Chondrocyte (in vitro differentiated cells): Measurements from ENCODE around the gene NDUFAF4. TPM values are rescaled to one million over a fixed set of nuclear protein-coding genes. Genes with fewer than 3 reads are reported as not detected.
A peak's percentile ranks its signal among the peaks of the same experiment; 100 is the strongest.

Experiments used
- DNase-seq: peaks from one replicate; pipeline ENCODE4 v3.0.0; 2021; ENCODE audit warnings: mixed read lengths, low spot score
- H3K27ac Mint-ChIP-seq: one replicate; pipeline ENCODE4 v1.8.0; 2021; ENCODE audit warnings: mild to moderate bottlenecking, moderate library complexity, mixed read lengths; ENCODE audit not compliant: unreplicated experiment
- H3K27me3 Mint-ChIP-seq: 2 replicates; pipeline ENCODE4 v1.8.0; 2021; ENCODE audit warnings: low read depth, mixed read lengths
- H3K36me3 Mint-ChIP-seq: 2 replicates; pipeline ENCODE4 v1.8.0; 2021; ENCODE audit warnings: low read depth, mixed read lengths
- H3K4me1 Mint-ChIP-seq: 2 replicates; pipeline ENCODE4 v1.8.0; 2021; ENCODE audit warnings: low read depth, mild to moderate bottlenecking, mixed read lengths
- H3K4me3 Mint-ChIP-seq: one replicate; pipeline ENCODE4 v1.8.0; 2021; ENCODE audit warnings: mild to moderate bottlenecking, moderate library complexity, mixed read lengths; ENCODE audit not compliant: unreplicated experiment
- H3K9me3 Mint-ChIP-seq: 2 replicates; pipeline ENCODE4 v1.8.0; 2021; ENCODE audit warnings: low read depth, mixed read lengths
- long read RNA-seq: library from polyadenylated mRNA; stranded (forward); transcript quantifications from one replicate; pipeline ENCODE4 v2.0.0, GENCODE V29; 2021
- total RNA-seq: library from RNA; stranded (reverse); gene quantifications from 3 replicates; pipeline ENCODE4 v1.2.1, GENCODE V29; 2021
- TF ChIP-seq, protein P1 (sequence below): fragments of 200-600 bp; sonication (generic); IDR thresholded peaks from 2 replicates; pipeline ENCODE4 v1.5.0; 2021; ENCODE audit warnings: antibody characterized with exemption, mild to moderate bottlenecking, moderate library complexity

NDUFAF4 gene
- 22.2 to 25.0 TPM (median 23.5 TPM) in 3 replicates for total RNA-seq
- long read RNA-seq, transcript NDUFAF4-201 (3 exons, 2,399 nt), result major isoform, 19 of 21 reads
- long read RNA-seq, partial matches to known transcripts, result 0 of 21 reads
- long read RNA-seq, other reads (novel, unspliced or antisense), result 2 of 21 reads

DNA sequence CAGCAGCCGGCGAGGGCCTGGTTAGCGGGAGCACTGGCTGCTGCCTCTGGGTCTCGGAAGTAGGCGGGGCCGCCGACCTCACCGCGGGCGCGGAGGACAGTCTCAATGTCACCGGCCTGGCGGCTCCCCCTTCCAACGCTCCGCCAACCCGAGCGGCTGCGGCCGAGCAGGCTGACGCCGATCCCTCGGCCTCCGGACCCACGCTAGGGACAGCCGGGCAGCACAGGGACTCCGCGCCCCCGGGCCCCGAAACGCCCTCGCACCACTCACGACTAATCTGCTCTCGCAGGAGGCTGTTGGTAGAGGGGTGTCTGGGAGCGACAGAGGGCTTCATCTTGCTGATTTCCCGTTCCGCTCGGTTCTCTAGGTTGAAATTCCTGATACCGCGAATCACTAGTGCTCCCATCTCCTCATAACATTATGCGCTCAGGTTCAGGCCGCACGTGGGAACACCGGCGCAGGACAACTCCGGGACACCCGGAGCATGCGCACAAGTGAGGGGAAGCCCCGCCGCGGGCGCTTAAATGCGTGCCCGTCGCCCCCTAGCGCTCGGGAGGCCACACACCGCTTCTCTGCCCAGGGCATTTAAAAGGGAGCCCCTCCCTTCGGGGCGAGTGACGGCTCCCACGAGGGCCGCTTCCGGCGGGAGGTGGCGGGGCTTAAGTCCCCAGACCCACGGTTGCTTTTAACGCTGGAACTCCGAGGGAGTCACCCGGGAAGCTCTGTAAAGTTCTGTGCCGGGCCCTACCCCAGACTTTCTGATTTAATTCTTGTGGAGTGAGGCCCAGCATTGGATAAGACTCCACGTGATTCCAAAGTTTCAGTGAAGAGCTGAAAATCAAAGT lies at the start of gene NDUFAF4:
Gene NDUFAF4 (minus strand): TSS at position 496 of the 845 bp plus-strand sequence. CDS start 90 bp downstream, at position 406.
- H3K4me3 Mint-ChIP-seq, result peak within 1 kb of the TSS; percentile 78
- H3K27ac Mint-ChIP-seq, result peak within 1 kb of the TSS; percentile 91
- TF ChIP-seq, protein P1, sequence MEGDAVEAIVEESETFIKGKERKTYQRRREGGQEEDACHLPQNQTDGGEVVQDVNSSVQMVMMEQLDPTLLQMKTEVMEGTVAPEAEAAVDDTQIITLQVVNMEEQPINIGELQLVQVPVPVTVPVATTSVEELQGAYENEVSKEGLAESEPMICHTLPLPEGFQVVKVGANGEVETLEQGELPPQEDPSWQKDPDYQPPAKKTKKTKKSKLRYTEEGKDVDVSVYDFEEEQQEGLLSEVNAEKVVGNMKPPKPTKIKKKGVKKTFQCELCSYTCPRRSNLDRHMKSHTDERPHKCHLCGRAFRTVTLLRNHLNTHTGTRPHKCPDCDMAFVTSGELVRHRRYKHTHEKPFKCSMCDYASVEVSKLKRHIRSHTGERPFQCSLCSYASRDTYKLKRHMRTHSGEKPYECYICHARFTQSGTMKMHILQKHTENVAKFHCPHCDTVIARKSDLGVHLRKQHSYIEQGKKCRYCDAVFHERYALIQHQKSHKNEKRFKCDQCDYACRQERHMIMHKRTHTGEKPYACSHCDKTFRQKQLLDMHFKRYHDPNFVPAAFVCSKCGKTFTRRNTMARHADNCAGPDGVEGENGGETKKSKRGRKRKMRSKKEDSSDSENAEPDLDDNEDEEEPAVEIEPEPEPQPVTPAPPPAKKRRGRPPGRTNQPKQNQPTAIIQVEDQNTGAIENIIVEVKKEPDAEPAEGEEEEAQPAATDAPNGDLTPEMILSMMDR, result peak; percentile 97
- DNase-seq, result peak; percentile 98
- peaks cover 6% of the 10 kb centered on the region for H3K36me3 Mint-ChIP-seq
- peaks cover 10% of the 10 kb centered on the region for H3K27me3 Mint-ChIP-seq
- peaks cover 24% of the 10 kb centered on the region for H3K4me1 Mint-ChIP-seq
- no peaks in the 10 kb centered on the region for H3K9me3 Mint-ChIP-seq

DNA sequence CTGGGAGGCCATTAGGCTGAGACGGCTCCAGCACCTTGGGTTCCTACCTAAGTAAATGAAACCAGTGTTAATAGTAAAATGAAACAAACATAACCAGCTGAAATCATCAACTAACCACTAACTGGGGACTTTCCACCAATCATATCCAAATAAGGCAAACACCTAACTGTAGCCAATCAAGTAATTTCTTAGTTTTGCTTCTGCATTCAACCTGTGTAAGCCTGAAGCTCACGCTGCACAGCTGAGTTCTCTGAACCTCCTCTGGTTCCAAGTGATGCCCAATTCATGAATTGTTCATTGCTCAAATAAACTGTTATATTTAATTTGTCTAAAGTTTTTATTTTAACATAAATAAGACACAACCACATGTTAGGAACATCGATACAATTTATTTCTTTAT lies 49.4 kb upstream of the NDUFAF4 start:
- Mint-ChIP-seq H3K9me3 (no peaks in the 10 kb centered on the region), H3K4me1 (no peaks in the 10 kb centered on the region), H3K27ac (no peak overlapping the region), H3K36me3 (no peaks in the 10 kb centered on the region), H3K4me3 (no peak overlapping the region), H3K27me3 (peaks cover 35% of the 10 kb centered on the region)
- TF ChIP-seq, protein P1, result no peak
- DNase-seq, result no peak

DNA sequence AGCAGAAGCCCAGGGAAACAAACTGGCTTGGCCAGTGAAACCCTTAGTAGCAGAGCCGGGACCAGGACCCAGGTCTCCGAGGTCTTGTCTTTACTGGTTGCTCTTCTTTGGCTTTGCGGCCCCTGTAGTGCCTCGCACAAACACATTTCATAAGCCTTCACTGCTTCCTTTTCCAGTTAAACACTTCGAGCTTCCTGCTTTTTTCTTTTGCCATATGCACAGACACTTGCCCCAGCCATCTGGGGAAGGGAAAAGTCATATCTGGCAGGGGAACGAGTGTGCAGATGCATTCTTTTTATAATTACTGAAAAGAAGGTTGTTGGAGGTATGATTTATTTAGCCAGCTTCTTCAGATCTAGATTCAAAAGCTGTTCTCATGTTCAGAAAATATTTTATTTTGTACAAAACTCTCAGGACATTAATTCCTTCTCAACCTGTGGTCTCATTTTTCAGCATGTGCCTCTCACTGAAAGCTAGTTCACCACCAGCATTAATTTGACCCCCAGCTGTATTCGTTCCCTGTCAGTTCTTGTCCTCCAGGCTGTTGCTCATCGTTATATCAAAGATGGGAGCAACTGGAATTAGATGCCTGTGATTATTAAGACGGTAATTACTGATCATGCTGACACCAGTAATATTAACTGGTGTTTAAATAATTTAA lies 46.0 kb upstream of the NDUFAF4 start:
- Mint-ChIP-seq H3K27me3 (peaks cover 29% of the 10 kb centered on the region), H3K4me3 (no peak overlapping the region), H3K9me3 (no peaks in the 10 kb centered on the region), H3K27ac (no peak overlapping the region), H3K4me1 (peaks cover 7% of the 10 kb centered on the region), H3K36me3 (no peaks in the 10 kb centered on the region)
- TF ChIP-seq, protein P1, result no peak
- DNase-seq, result no peak

DNA sequence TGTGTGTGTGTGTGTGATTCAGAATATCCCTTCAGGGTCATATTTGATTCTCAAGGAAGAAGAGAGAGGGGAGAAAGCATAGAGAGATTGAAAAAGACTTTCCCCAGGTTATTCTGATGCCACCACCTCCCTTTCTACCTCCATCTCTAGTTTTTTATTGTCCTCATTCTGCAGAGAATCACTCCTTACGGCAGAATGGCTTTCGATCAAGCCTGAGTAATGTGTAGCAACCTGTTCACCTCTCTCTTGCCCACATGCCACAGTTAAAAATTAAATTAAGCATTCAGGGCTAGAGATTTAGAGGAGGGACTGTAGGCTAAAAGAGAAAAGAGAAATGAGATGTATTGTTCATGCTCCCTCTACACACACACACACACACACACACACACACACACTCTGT lies 45.0 kb upstream of the NDUFAF4 start:
- TF ChIP-seq, protein P1, result no peak
- no peak overlapping the region for H3K27ac Mint-ChIP-seq
- no peaks in the 10 kb centered on the region for H3K9me3 Mint-ChIP-seq
- no peaks in the 10 kb centered on the region for H3K36me3 Mint-ChIP-seq
- no peak for DNase-seq
- no peak overlapping the region for H3K4me3 Mint-ChIP-seq
- peaks cover 24% of the 10 kb centered on the region for H3K27me3 Mint-ChIP-seq
- peaks cover 13% of the 10 kb centered on the region for H3K4me1 Mint-ChIP-seq

DNA sequence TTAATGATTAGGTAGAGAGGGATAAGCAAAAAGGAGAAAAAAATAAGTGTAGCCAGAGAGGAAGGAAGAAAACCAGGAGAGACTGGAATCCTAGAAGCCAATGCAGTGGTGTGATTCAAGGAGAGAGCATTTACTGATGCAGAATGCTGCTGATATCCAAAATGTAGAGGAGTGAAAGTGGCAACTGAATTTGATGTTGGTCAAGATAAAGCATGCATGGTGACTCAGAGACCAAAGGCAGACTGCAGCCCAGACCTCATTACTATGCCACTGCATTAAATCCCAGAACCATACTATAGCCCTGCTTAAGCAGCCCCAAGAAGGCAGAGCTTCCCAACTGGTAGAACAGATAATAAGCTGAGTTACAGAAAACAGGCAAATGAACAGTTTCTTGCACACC lies 42.6 kb upstream of the NDUFAF4 start:
- H3K9me3 Mint-ChIP-seq, result no peaks in the 10 kb centered on the region
- no peak overlapping the region for H3K4me3 Mint-ChIP-seq
- H3K27ac Mint-ChIP-seq, result no peak overlapping the region
- H3K4me1 Mint-ChIP-seq, result peaks cover 14% of the 10 kb centered on the region
- TF ChIP-seq, protein P1, result no peak
- no peaks in the 10 kb centered on the region for H3K36me3 Mint-ChIP-seq
- H3K27me3 Mint-ChIP-seq, result peaks cover 27% of the 10 kb centered on the region
- DNase-seq, result no peak
